ENCODE data around the gene TRMT5.
A peak's percentile ranks its signal among the peaks of the same experiment; 100 is the strongest.

The TRMT5 gene

GRCh38 chr14:60965402-60965801 is 15.5 kb downstream of the TRMT5 start:
- H3K27ac ChIP-seq (ENCODE audit: insufficient read depth in 1 of 2, low read depth in 1 of 2, low read length in 2 of 2, poor library complexity in 1 of 2, severe bottlenecking in 2 of 2), result no peak overlapping the region
- ChIA-PET POLR2A (no interaction called here), CTCF (interaction anchor here (0.9 kb wide), 1 partner anchor 15 kb away, joined by 3 read pairs; no protein-coding TSS in a partner anchor)
- no peaks in the 10 kb centered on the region for H3K36me3 ChIP-seq (ENCODE audit: control insufficient read depth in 4 of 4, insufficient read depth in 4 of 4, low read length in 3 of 4)
- no peaks in the 10 kb centered on the region for H3K27me3 ChIP-seq (replicated peaks in 2 of 5; ENCODE audit: control insufficient read depth in 4 of 5, insufficient read depth in 5 of 5, low read length in 4 of 5)
- no peak for DNase-seq
- peaks cover 0 to 1% (median 0%) of the 10 kb centered on the region in 5 experiments for H3K9me3 ChIP-seq (ENCODE audit: control extremely low read depth in 1 of 5, control insufficient read depth in 4 of 5, insufficient read depth in 2 of 5, low read depth in 1 of 5, low read length in 4 of 5)
- H3K4me3 ChIP-seq (ENCODE audit: control insufficient read depth in 1 of 7, extremely low read depth in 1 of 7, insufficient read depth in 4 of 7, low read depth in 2 of 7, low read length in 6 of 7), result no peak overlapping the region
- no peaks in the 10 kb centered on the region for H3K4me1 ChIP-seq (ENCODE audit: control extremely low read depth in 1 of 4, control insufficient read depth in 4 of 4, insufficient read depth in 4 of 4, low read length in 3 of 4)

DNA sequence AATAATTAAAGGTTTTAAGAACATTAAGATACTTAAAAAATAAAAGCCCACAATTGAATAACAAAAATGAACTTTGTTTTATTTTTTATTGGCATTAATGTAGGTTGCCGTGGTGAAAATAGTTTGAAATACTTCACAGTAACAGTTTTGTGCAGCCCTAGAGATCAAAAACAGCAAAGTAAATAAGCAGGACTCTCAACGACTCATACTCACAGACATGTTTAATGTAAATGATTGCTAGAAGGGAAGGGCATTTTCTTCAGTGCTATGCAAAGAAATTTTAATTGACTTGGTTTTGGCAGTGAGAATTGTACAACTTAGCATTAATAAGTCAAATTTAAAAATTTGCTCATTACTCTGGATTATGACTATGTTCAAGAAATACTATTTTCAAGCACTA is 16.0 kb downstream of the TRMT5 start:
- H3K36me3 ChIP-seq (ENCODE audit: control insufficient read depth in 4 of 4, insufficient read depth in 4 of 4, low read length in 3 of 4), result no peaks in the 10 kb centered on the region
- POLR2A ChIA-PET, result no interaction called here
- CTCF ChIA-PET, result no interaction called here
- H3K27me3 ChIP-seq (replicated peaks in 2 of 5; ENCODE audit: control insufficient read depth in 4 of 5, insufficient read depth in 5 of 5, low read length in 4 of 5), result no peaks in the 10 kb centered on the region
- 100% methylated on average over 1 of the region's 2 CpGs for WGBS (ENCODE audit: insufficient coverage)
- no peak for DNase-seq
- H3K4me3 ChIP-seq (ENCODE audit: control insufficient read depth in 1 of 7, extremely low read depth in 1 of 7, insufficient read depth in 4 of 7, low read depth in 2 of 7, low read length in 6 of 7), result no peak overlapping the region
- peaks cover 0 to 5% (median 0%) of the 10 kb centered on the region in 5 experiments for H3K9me3 ChIP-seq (ENCODE audit: control extremely low read depth in 1 of 5, control insufficient read depth in 4 of 5, insufficient read depth in 2 of 5, low read depth in 1 of 5, low read length in 4 of 5)
- no peak overlapping the region for H3K27ac ChIP-seq (ENCODE audit: insufficient read depth in 1 of 2, low read depth in 1 of 2, low read length in 2 of 2, poor library complexity in 1 of 2, severe bottlenecking in 2 of 2)
- H3K4me1 ChIP-seq (ENCODE audit: control extremely low read depth in 1 of 4, control insufficient read depth in 4 of 4, insufficient read depth in 4 of 4, low read length in 3 of 4), result no peaks in the 10 kb centered on the region

DNA sequence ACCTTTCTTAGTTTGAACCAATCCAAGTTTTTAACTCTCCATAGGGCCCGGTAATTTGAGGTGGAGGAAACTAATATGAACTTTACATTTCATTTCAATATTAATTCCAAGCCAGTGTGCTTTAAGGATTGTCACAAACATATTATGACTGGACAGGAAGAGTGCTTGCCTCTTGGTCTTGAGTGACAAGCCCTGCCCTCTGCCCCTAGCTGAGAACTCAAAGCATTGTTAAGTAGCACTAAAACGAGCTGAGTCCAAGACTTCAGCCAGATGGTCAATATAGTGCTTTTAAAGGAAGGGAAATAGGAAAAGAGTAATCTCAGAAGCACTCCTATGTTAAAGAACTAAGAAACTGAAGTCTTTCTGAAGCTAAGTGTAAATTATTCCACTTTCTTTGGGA is 17.1 kb downstream of the TRMT5 start:
- Histone ChIP-seq H3K27ac (ENCODE audit: insufficient read depth in 1 of 2, low read depth in 1 of 2, low read length in 2 of 2, poor library complexity in 1 of 2, severe bottlenecking in 2 of 2) (no peak overlapping the region), H3K4me1 (ENCODE audit: control extremely low read depth in 1 of 4, control insufficient read depth in 4 of 4, insufficient read depth in 4 of 4, low read length in 3 of 4) (no peaks in the 10 kb centered on the region), H3K27me3 (replicated peaks in 2 of 5; ENCODE audit: control insufficient read depth in 4 of 5, insufficient read depth in 5 of 5, low read length in 4 of 5) (no peaks in the 10 kb centered on the region), H3K9me3 (ENCODE audit: control extremely low read depth in 1 of 5, control insufficient read depth in 4 of 5, insufficient read depth in 2 of 5, low read depth in 1 of 5, low read length in 4 of 5) (peaks cover 4 to 13% (median 5%) of the 10 kb centered on the region in 5 experiments), H3K36me3 (ENCODE audit: control insufficient read depth in 4 of 4, insufficient read depth in 4 of 4, low read length in 3 of 4) (peaks cover 0 to 5% (median 0%) of the 10 kb centered on the region in 4 experiments), H3K4me3 (ENCODE audit: control insufficient read depth in 1 of 7, extremely low read depth in 1 of 7, insufficient read depth in 4 of 7, low read depth in 2 of 7, low read length in 6 of 7) (no peak overlapping the region)
- ChIA-PET CTCF (interaction anchor here (1.2 kb wide), 1 partner anchor 17 kb away, joined by 3 read pairs; the partner anchor contains the start of genes SLC38A6 and TRMT5), POLR2A (no interaction called here)
- no CpG with 5 or more reads among the region's 2 CpGs for WGBS (ENCODE audit: insufficient coverage)
- DNase-seq, result no peak

GRCh38 chr14:60958146-60958545 is 22.7 kb downstream of the TRMT5 start:
- ChIA-PET POLR2A (no interaction called here), CTCF (no interaction called here)
- Histone ChIP-seq H3K27ac (ENCODE audit: insufficient read depth in 1 of 2, low read depth in 1 of 2, low read length in 2 of 2, poor library complexity in 1 of 2, severe bottlenecking in 2 of 2) (no peak overlapping the region), H3K9me3 (ENCODE audit: control extremely low read depth in 1 of 5, control insufficient read depth in 4 of 5, insufficient read depth in 2 of 5, low read depth in 1 of 5, low read length in 4 of 5) (peaks cover 9 to 52% (median 16%) of the 10 kb centered on the region in 5 experiments), H3K4me1 (ENCODE audit: control extremely low read depth in 1 of 4, control insufficient read depth in 4 of 4, insufficient read depth in 4 of 4, low read length in 3 of 4) (no peaks in the 10 kb centered on the region), H3K4me3 (ENCODE audit: control insufficient read depth in 1 of 7, extremely low read depth in 1 of 7, insufficient read depth in 4 of 7, low read depth in 2 of 7, low read length in 6 of 7) (peak overlapping the region in 1 of 7 experiments; percentile 28), H3K27me3 (replicated peaks in 2 of 5; ENCODE audit: control insufficient read depth in 4 of 5, insufficient read depth in 5 of 5, low read length in 4 of 5) (no peaks in the 10 kb centered on the region), H3K36me3 (ENCODE audit: control insufficient read depth in 4 of 4, insufficient read depth in 4 of 4, low read length in 3 of 4) (peaks cover 0 to 12% (median 0%) of the 10 kb centered on the region in 4 experiments)
- DNase-seq, result peak in 2 of 3 donors; percentile 30 to 42

DNA sequence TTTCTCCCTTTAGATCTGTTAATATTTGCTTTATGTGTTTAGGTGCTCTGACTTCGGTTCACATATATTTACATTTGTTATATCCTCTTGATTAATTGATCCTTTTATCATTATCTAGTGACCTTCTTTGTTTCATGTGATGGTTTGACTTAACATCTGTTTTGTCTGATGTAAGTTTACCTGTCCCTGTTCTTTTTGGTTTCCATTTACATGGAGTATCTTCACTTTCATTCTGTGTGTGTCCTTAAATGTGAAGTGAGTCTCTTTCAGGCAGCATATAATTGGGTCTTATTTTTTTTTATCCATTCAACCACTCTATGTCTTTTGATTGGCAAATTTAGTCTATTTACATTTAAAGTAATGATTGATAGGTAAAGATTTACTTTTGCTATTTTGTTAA is 24.2 kb downstream of the TRMT5 start:
- no peaks in the 10 kb centered on the region for H3K4me1 ChIP-seq (ENCODE audit: control extremely low read depth in 1 of 4, control insufficient read depth in 4 of 4, insufficient read depth in 4 of 4, low read length in 3 of 4)
- no peak overlapping the region for H3K4me3 ChIP-seq (ENCODE audit: control insufficient read depth in 1 of 7, extremely low read depth in 1 of 7, insufficient read depth in 4 of 7, low read depth in 2 of 7, low read length in 6 of 7)
- WGBS (ENCODE audit: insufficient coverage), result no CpG with 5 or more reads among the region's 1 CpG
- no peak for DNase-seq
- POLR2A ChIA-PET, result no interaction called here
- peaks cover 9 to 52% (median 16%) of the 10 kb centered on the region in 5 experiments for H3K9me3 ChIP-seq (ENCODE audit: control extremely low read depth in 1 of 5, control insufficient read depth in 4 of 5, insufficient read depth in 2 of 5, low read depth in 1 of 5, low read length in 4 of 5)
- CTCF ChIA-PET, result no interaction called here
- H3K36me3 ChIP-seq (ENCODE audit: control insufficient read depth in 4 of 4, insufficient read depth in 4 of 4, low read length in 3 of 4), result peaks cover 0 to 12% (median 0%) of the 10 kb centered on the region in 4 experiments
- H3K27ac ChIP-seq (ENCODE audit: insufficient read depth in 1 of 2, low read depth in 1 of 2, low read length in 2 of 2, poor library complexity in 1 of 2, severe bottlenecking in 2 of 2), result no peak overlapping the region
- no peaks in the 10 kb centered on the region for H3K27me3 ChIP-seq (replicated peaks in 2 of 5; ENCODE audit: control insufficient read depth in 4 of 5, insufficient read depth in 5 of 5, low read length in 4 of 5)

DNA sequence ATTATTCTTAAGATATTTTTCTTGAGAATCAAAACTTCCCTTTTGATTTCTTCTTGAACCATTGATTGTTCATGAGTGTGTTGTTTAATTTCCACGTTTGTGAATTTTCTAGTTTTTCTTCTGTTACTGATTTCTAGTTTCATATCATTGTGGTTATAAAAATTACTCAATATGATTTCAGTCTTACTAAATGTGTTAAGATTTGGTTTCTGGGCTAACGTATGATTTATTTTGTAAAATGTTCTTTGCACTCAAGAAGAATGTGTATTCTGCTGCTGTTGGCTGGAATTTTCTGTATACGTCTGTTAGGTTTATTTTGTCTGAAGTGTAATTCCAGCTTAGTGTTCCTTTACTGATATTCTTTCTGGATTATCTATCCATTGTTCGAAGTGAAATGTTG is 24.7 kb downstream of the TRMT5 start:
- no peaks in the 10 kb centered on the region for H3K27me3 ChIP-seq (replicated peaks in 2 of 5; ENCODE audit: control insufficient read depth in 4 of 5, insufficient read depth in 5 of 5, low read length in 4 of 5)
- no CpG with 5 or more reads among the region's 4 CpGs for WGBS (ENCODE audit: insufficient coverage)
- H3K36me3 ChIP-seq (ENCODE audit: control insufficient read depth in 4 of 4, insufficient read depth in 4 of 4, low read length in 3 of 4), result peaks cover 0 to 12% (median 0%) of the 10 kb centered on the region in 4 experiments
- no peaks in the 10 kb centered on the region for H3K4me1 ChIP-seq (ENCODE audit: control extremely low read depth in 1 of 4, control insufficient read depth in 4 of 4, insufficient read depth in 4 of 4, low read length in 3 of 4)
- DNase-seq, result no peak
- H3K27ac ChIP-seq (ENCODE audit: insufficient read depth in 1 of 2, low read depth in 1 of 2, low read length in 2 of 2, poor library complexity in 1 of 2, severe bottlenecking in 2 of 2), result no peak overlapping the region
- peaks cover 9 to 52% (median 16%) of the 10 kb centered on the region in 5 experiments for H3K9me3 ChIP-seq (ENCODE audit: control extremely low read depth in 1 of 5, control insufficient read depth in 4 of 5, insufficient read depth in 2 of 5, low read depth in 1 of 5, low read length in 4 of 5)
- POLR2A ChIA-PET, result no interaction called here
- CTCF ChIA-PET, result no interaction called here
- no peak overlapping the region for H3K4me3 ChIP-seq (ENCODE audit: control insufficient read depth in 1 of 7, extremely low read depth in 1 of 7, insufficient read depth in 4 of 7, low read depth in 2 of 7, low read length in 6 of 7)

- peaks cover 0 to 3% (median 0%) of the 10 kb centered on the region in 4 experiments for H3K36me3 ChIP-seq (ENCODE audit: control insufficient read depth in 4 of 4, insufficient read depth in 4 of 4, low read length in 3 of 4)
- ChIA-PET POLR2A (no interaction called here), CTCF (no interaction called here)
- no peaks in the 10 kb centered on the region for H3K4me1 ChIP-seq (ENCODE audit: control extremely low read depth in 1 of 4, control insufficient read depth in 4 of 4, insufficient read depth in 4 of 4, low read length in 3 of 4)
- no peaks in the 10 kb centered on the region for H3K27me3 ChIP-seq (replicated peaks in 2 of 5; ENCODE audit: control insufficient read depth in 4 of 5, insufficient read depth in 5 of 5, low read length in 4 of 5)
- DNase-seq, result no peak
- H3K27ac ChIP-seq (ENCODE audit: insufficient read depth in 1 of 2, low read depth in 1 of 2, low read length in 2 of 2, poor library complexity in 1 of 2, severe bottlenecking in 2 of 2), result no peak overlapping the region
- 100% methylated on average over 1 of the region's 3 CpGs for WGBS (ENCODE audit: insufficient coverage)
- H3K4me3 ChIP-seq (ENCODE audit: control insufficient read depth in 1 of 7, extremely low read depth in 1 of 7, insufficient read depth in 4 of 7, low read depth in 2 of 7, low read length in 6 of 7), result no peak overlapping the region
- H3K9me3 ChIP-seq (ENCODE audit: control extremely low read depth in 1 of 5, control insufficient read depth in 4 of 5, insufficient read depth in 2 of 5, low read depth in 1 of 5, low read length in 4 of 5), result peaks cover 0 to 24% (median 4%) of the 10 kb centered on the region in 5 experiments
These were observed 29.0 kb downstream of the TRMT5 start for GRCh38 chr14:60951776-60952435.
